Activated CD8-positive, alpha-beta T cell treated with anti-CD3 and anti-CD28 coated beads for 36 hours (primary cell): ENCODE data around the gene TNRC6B. TPM values are rescaled to one million over a fixed set of nuclear protein-coding genes. Genes with fewer than 3 reads are reported as not detected.

ENCODE experiments used
- ATAC-seq: fragments of 200-7000 bp; cut with Tn5 transposase; one replicate; pipeline ENCODE4 v1.10.0; 2021; ENCODE audit warnings: mild to moderate bottlenecking, moderate library complexity
- CTCF ChIA-PET: fragments of 350-600 bp; sonication (Branson Sonifier 250); formaldehyde crosslinking; loops from one replicate; lab custom pipeline; 2021; ENCODE audit warnings: antibody characterized with exemption; lab: Charles Lee
- POLR2A ChIA-PET: fragments of 350-600 bp; sonication (Branson Sonifier 250); formaldehyde crosslinking; loops from one replicate; lab custom pipeline; 2021; ENCODE audit warnings: antibody characterized with exemption; lab: Charles Lee
- DNase-seq: peaks from one replicate; pipeline ENCODE4 v3.0.0-alpha.2; 2020
- H3K27ac Mint-ChIP-seq: one replicate; pipeline ENCODE4 v1.8.0; 2021; ENCODE audit warnings: mild to moderate bottlenecking, mixed read lengths
- H3K27me3 Mint-ChIP-seq: one replicate; pipeline ENCODE4 v1.8.0; 2021; ENCODE audit warnings: mixed read lengths
- H3K36me3 Mint-ChIP-seq: one replicate; pipeline ENCODE4 v1.8.0; 2021; ENCODE audit warnings: low read depth, mixed read lengths
- H3K4me1 Mint-ChIP-seq: one replicate; pipeline ENCODE4 v1.8.0; 2021; ENCODE audit warnings: low read depth, mixed read lengths
- H3K4me3 Mint-ChIP-seq: one replicate; pipeline ENCODE4 v1.8.0; 2021; ENCODE audit warnings: mild to moderate bottlenecking, moderate library complexity, mixed read lengths
- H3K9me3 Mint-ChIP-seq: one replicate; pipeline ENCODE4 v1.8.0; 2021; ENCODE audit warnings: mixed read lengths
- CTCF ChIP-seq: fragments of 200-600 bp; IDR thresholded peaks from one replicate; pipeline ENCODE4 v1.8.0; 2022; ENCODE audit warnings: antibody characterized with exemption, mild to moderate bottlenecking
- intact Hi-C: fragments of 100-400 bp; cut with micrococcal nuclease; formaldehyde crosslinking; loops from one replicate; pipeline ENCODE4 v1.10.0; 2022
- total RNA-seq, 2 experiments: library from RNA; stranded (reverse); gene quantifications; one replicate each; pipeline ENCODE4 v1.2.3, GENCODE V29; 2021

The TNRC6B gene
- total RNA-seq, 2 experiments from 2014 or later = 42.6 to 45.2 TPM

- no peak for TF ChIP-seq CTCF
- Mint-ChIP-seq H3K4me3 (peak overlapping the region; percentile 59), H3K9me3 (no peaks in the 10 kb centered on the region), H3K27me3 (no peaks in the 10 kb centered on the region), H3K36me3 (peaks cover 9% of the 10 kb centered on the region), H3K4me1 (peaks cover 96% of the 10 kb centered on the region), H3K27ac (peak overlapping the region; percentile 88)
- intact Hi-C loops = no loop called here
- CTCF ChIA-PET = interaction anchor here (0.6 to 1.9 kb wide), 3 partner anchors 11 to 893 kb away, joined by 3 to 5 read pairs (median 4); no protein-coding TSS in a partner anchor
- ATAC-seq (no peak), DNase-seq (no peak)
- POLR2A ChIA-PET = interaction anchor here (1.0 to 1.2 kb wide), 2 partner anchors 11 to 154 kb away, joined by 3 to 4 read pairs; partner anchors contain the start of gene TNRC6B
Observed at GRCh38 chr22:40331706-40332105, 154.0 kb downstream of the TNRC6B start.

- ATAC-seq = peak; percentile 32
- H3K9me3 Mint-ChIP-seq = no peaks in the 10 kb centered on the region
- peak overlapping the region; percentile 59 for H3K4me3 Mint-ChIP-seq
- ChIA-PET POLR2A (no interaction called here), CTCF (interaction anchor here (0.6 to 1.9 kb wide), 2 partner anchors 16 to 894 kb away, joined by 3 to 5 read pairs; no protein-coding TSS in a partner anchor)
- no peak for DNase-seq
- H3K27ac Mint-ChIP-seq = peak overlapping the region; percentile 88
- TF ChIP-seq CTCF = no peak
- intact Hi-C loops = no loop called here
- peaks cover 92% of the 10 kb centered on the region for H3K4me1 Mint-ChIP-seq
- H3K27me3 Mint-ChIP-seq = no peaks in the 10 kb centered on the region
- peaks cover 9% of the 10 kb centered on the region for H3K36me3 Mint-ChIP-seq
Observed at GRCh38 chr22:40332319-40332781, 154.6 kb downstream of the TNRC6B start.

- Mint-ChIP-seq H3K4me3 (no peak overlapping the region), H3K27me3 (no peaks in the 10 kb centered on the region), H3K27ac (peak overlapping the region; percentile 35), H3K9me3 (no peaks in the 10 kb centered on the region), H3K36me3 (peaks cover 13% of the 10 kb centered on the region), H3K4me1 (peaks cover 85% of the 10 kb centered on the region)
- no peak for TF ChIP-seq CTCF
- DNase-seq = no peak
- POLR2A ChIA-PET = interaction anchor here (1.0 to 4.9 kb wide), 5 partner anchors 9 to 45 kb away, joined by 3 to 31 read pairs (median 4); partner anchors contain the start of genes ADSL and SGSM3
- CTCF ChIA-PET = interaction anchor here (0.6 to 1.6 kb wide), 6 partner anchors 8 to 805 kb away, joined by 3 to 5 read pairs (median 4); no protein-coding TSS in a partner anchor
- ATAC-seq = no peak
- intact Hi-C loops = no loop called here
Observed at GRCh38 chr22:40334060-40334459, 156.3 kb downstream of the TNRC6B start.

GRCh38 chr22:40334899-40335298 is 157.2 kb downstream of the TNRC6B start:
- H3K9me3 Mint-ChIP-seq = no peaks in the 10 kb centered on the region
- peaks cover 77% of the 10 kb centered on the region for H3K4me1 Mint-ChIP-seq
- H3K4me3 Mint-ChIP-seq = peak overlapping the region; percentile 33
- DNase-seq (no peak), ATAC-seq (peak; percentile 25)
- TF ChIP-seq CTCF = no peak
- peak overlapping the region; percentile 86 for H3K27ac Mint-ChIP-seq
- H3K36me3 Mint-ChIP-seq = peaks cover 13% of the 10 kb centered on the region
- no peaks in the 10 kb centered on the region for H3K27me3 Mint-ChIP-seq
- CTCF ChIA-PET = interaction anchor here (1.4 to 1.6 kb wide), 3 partner anchors 13 to 29 kb away, joined by 3 to 4 read pairs (median 4); no protein-coding TSS in a partner anchor
- POLR2A ChIA-PET = interaction anchor here (1.0 to 4.9 kb wide), 4 partner anchors 11 to 279 kb away, joined by 3 to 31 read pairs (median 4); partner anchors contain the start of genes ADSL and SGSM3
- intact Hi-C loops = no loop called here

- intact Hi-C loops = no loop called here
- POLR2A ChIA-PET = interaction anchor here (1.0 to 4.9 kb wide), 3 partner anchors 11 to 280 kb away, joined by 4 to 31 read pairs (median 5); partner anchors contain the start of gene ADSL
- H3K36me3 Mint-ChIP-seq = peaks cover 11% of the 10 kb centered on the region
- H3K4me1 Mint-ChIP-seq = peaks cover 75% of the 10 kb centered on the region
- H3K9me3 Mint-ChIP-seq = no peaks in the 10 kb centered on the region
- TF ChIP-seq CTCF = no peak
- no peak for ATAC-seq
- H3K27ac Mint-ChIP-seq = no peak overlapping the region
- DNase-seq = no peak
- H3K27me3 Mint-ChIP-seq = no peaks in the 10 kb centered on the region
- no peak overlapping the region for H3K4me3 Mint-ChIP-seq
- CTCF ChIA-PET = interaction anchor here (1.4 kb wide), 2 partner anchors 13 to 30 kb away, joined by 3 to 4 read pairs; no protein-coding TSS in a partner anchor
Observed at GRCh38 chr22:40335358-40335757, 157.6 kb downstream of the TNRC6B start.
